Measurements from ENCODE around the gene KPNB1.

Gene KPNB1

DNA sequence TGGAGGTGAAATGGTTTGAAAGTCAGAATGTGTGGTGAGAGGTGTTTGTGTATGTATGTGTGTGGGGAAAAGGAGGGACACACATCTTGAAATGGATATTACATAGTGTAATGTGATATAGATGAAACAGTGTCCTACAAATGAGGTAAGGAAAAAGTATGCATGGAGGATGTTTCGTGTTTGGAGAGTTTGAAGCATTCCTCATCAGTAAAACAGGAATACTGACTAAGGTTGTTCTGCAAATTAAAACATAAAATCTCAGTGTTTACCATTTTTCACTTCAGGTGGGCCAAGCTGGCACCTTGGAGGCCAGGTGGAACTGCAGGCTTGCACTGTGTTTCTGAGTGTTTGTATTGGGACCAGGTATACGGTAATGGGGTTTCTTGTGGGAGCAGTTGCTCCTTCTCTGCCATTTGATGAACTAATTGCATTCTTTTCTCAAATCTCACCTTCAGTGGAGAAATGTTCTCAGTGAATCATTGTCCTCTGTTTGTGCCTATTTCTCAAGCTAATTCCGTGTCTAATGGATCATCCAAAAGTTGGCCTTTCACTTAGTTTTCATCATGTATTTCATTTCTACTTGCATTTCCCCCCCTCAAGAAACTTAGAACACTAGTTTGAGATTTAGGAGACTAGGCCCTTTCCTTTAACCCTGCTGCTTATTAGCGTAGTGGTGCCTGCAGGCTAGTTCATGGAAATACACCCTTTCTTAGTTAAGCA, 36.0 kb downstream of the KPNB1 start:
- CTCF ChIA-PET = interaction anchor here (0.9 kb wide), 1 partner anchor 21 kb away, joined by 3 read pairs; no protein-coding TSS in a partner anchor
- TF ChIP-seq, protein P1, sequence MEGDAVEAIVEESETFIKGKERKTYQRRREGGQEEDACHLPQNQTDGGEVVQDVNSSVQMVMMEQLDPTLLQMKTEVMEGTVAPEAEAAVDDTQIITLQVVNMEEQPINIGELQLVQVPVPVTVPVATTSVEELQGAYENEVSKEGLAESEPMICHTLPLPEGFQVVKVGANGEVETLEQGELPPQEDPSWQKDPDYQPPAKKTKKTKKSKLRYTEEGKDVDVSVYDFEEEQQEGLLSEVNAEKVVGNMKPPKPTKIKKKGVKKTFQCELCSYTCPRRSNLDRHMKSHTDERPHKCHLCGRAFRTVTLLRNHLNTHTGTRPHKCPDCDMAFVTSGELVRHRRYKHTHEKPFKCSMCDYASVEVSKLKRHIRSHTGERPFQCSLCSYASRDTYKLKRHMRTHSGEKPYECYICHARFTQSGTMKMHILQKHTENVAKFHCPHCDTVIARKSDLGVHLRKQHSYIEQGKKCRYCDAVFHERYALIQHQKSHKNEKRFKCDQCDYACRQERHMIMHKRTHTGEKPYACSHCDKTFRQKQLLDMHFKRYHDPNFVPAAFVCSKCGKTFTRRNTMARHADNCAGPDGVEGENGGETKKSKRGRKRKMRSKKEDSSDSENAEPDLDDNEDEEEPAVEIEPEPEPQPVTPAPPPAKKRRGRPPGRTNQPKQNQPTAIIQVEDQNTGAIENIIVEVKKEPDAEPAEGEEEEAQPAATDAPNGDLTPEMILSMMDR (IDR thresholded peaks at IDR 0.05; ENCODE audit: control extremely low read depth, extremely low read depth, low read depth, missing control alignments) = no peak
- POLR2A ChIA-PET = no interaction called here
- DNase-seq (ENCODE audit: extremely low spot score) = no peak

DNA sequence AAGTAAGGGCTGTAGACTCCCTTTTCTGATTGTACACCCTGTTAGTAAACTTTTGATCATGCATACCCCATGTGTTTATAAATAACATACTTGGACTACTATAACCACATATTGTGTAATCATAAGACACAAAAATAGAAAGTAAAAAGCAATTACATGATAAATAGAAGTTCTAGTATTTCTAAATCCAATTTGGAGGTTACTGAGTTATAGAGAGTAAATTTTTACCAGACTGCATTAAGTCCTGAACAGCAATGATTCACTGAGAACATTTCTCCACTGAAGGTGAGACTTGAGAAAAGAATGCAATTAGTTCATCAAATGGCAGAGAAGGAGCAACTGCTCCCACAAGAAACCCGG, 36.5 kb downstream of the KPNB1 start:
- CTCF ChIA-PET = interaction anchor here (0.9 kb wide), 1 partner anchor 21 kb away, joined by 3 read pairs; no protein-coding TSS in a partner anchor
- no peak for DNase-seq (ENCODE audit: extremely low spot score)

DNA sequence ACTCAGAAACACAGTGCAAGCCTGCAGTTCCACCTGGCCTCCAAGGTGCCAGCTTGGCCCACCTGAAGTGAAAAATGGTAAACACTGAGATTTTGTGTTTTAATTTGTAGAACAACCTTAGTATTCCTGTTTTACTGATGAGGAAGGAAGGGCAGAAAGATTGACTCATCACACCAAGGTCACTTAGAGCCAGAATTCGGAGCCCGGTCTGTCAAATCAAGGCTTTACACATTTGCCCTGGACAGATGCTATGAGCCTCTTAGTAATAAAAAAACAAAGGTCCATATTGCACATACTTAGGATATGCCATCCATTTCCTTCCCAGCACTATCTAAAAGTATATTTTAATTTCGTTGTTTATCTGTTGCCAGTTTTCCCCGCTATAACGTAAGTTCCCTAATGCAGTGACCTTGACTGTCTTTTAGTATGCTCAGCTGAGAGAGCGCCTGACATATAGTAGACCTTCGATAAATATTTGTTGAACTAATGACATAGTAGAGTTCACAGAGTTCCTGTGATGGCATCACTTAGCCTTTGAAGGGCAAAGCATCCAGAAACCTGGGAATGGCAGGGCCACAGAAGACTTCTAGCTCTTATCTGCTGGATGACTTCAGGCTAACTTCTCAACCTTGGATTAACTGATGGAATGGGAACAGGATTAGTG, 37.1 kb downstream of the KPNB1 start:
- TF ChIP-seq, protein P1 (IDR thresholded peaks at IDR 0.05; ENCODE audit: control extremely low read depth, extremely low read depth, low read depth, missing control alignments) = no peak

More for the DNA sequence above, 36.5 kb downstream of the KPNB1 start:
- TF ChIP-seq, protein P1 (IDR thresholded peaks at IDR 0.05; ENCODE audit: control extremely low read depth, extremely low read depth, low read depth, missing control alignments) = no peak
- POLR2A ChIA-PET = no interaction called here

DNA sequence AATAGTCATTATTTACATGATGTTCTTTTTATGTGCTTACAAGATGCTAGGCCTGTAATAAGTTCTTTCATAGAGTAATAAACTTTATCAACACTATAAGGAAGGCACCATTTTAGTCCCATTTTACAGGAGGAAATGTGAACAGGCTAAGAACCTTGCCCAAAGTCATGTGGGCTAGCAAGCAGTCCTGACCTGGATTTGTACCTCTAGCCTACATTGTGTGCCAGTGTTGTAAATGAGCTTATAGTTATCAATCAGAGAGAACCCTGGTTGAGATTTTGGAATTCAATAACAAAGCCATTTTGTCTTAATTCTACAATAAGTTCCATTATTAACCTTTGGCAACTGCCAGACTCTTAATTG, 37.6 kb downstream of the KPNB1 start:
- CTCF ChIA-PET = interaction anchor here (0.9 to 3.5 kb wide), 5 partner anchors 8 to 331 kb away, joined by 3 to 41 read pairs (median 4); no protein-coding TSS in a partner anchor
- TF ChIP-seq, protein P1 (IDR thresholded peaks at IDR 0.05; ENCODE audit: control extremely low read depth, extremely low read depth, low read depth, missing control alignments) = no peak
- DNase-seq (ENCODE audit: extremely low spot score) = no peak
- POLR2A ChIA-PET = no interaction called here

More for the DNA sequence above, 37.1 kb downstream of the KPNB1 start:
- CTCF ChIA-PET = interaction anchor here (0.9 to 3.5 kb wide), 6 partner anchors 8 to 332 kb away, joined by 3 to 41 read pairs (median 4); no protein-coding TSS in a partner anchor
- DNase-seq (ENCODE audit: extremely low spot score) = no peak
- POLR2A ChIA-PET = no interaction called here

DNA sequence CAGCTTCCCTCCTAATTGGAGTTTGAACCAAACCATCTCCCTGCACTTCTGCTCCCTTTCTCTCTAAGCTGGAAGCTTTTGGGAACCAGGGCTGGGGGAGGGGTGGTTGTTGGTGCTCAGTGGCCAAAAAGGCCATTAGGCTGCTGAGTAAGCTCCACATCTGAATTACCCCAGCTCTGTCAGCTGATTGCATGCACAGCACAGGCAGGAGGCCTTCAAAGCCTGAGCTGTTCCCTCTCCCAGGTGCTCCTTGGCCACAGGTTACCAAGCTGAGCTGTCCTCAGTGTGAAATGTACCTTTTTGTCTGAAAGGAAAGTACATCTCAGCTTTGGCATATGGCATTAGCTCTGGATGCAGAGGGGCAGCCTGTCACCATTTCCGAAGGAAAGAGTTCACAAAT, 38.0 kb downstream of the KPNB1 start:
- TF ChIP-seq, protein P1 (IDR thresholded peaks at IDR 0.05; ENCODE audit: control extremely low read depth, extremely low read depth, low read depth, missing control alignments) = no peak
- no peak for DNase-seq (ENCODE audit: extremely low spot score)
- ChIA-PET POLR2A (no interaction called here), CTCF (interaction anchor here (0.8 to 3.5 kb wide), 6 partner anchors 9 to 331 kb away, joined by 3 to 41 read pairs (median 4); no protein-coding TSS in a partner anchor)

DNA sequence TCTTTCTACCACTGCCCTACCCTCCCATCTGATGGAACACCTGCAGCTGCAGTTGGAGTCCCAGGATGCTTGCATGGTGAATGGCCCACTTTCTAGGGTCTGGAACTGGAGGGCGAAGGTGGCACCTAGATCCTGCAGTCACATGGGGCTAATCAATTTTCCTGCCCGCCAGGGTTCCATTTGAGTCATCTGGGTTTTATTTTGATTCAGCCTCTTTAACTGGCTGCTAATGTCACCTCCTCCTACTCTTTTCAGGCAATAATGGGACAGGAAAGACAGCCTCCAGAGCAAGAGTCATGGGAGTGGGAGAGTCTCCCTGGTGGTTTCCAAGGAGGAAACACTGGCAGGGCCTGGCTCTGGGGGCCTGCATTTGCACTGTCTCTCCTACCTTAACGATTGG, 40.4 kb downstream of the KPNB1 start:
- DNase-seq (ENCODE audit: extremely low spot score) = no peak
- POLR2A ChIA-PET = no interaction called here
- TF ChIP-seq, protein P1 (IDR thresholded peaks at IDR 0.05; ENCODE audit: control extremely low read depth, extremely low read depth, low read depth, missing control alignments) = no peak
- CTCF ChIA-PET = interaction anchor here (1.6 to 3.5 kb wide), 3 partner anchors 9 to 26 kb away, joined by 3 to 41 read pairs (median 7); no protein-coding TSS in a partner anchor

Data from GM10248 (cell line).